Upper lobe of left lung (tissue), 6 donors: Measurements from ENCODE around the gene AMDHD1. TPM values are rescaled to one million over a fixed set of nuclear protein-coding genes. Genes with fewer than 3 reads are reported as not detected.
A peak's percentile ranks its signal among the peaks of the same experiment; 100 is the strongest.
"Not testable (repeated sequence)": the region's sequence is repeated elsewhere in the genome, so short reads cannot be mapped to it uniquely, and the experiment has no call there.

Source experiments
- ATAC-seq, 2 donors: fragments of 200-7000 bp; cut with Tn5 transposase; one replicate each; pipeline ENCODE4 v1.9.1; 2022; ENCODE audit warnings: mild to moderate bottlenecking in 2 of 2, moderate library complexity in 2 of 2; ENCODE audit not compliant: low FRiP score in 2 of 2
- DNase-seq, 2 donors: peaks; one replicate each; pipeline ENCODE4 v3.0.0-alpha.2; 2019 to 2020
- H3K27ac ChIP-seq, 4 donors: fragments of 200-600 bp; sonication (generic); one replicate each; pipeline ENCODE4 v1.5.1; 2016 to 2019
- H3K27me3 ChIP-seq, 4 donors: fragments of 200-600 bp; sonication (generic); one replicate each; pipeline ENCODE4 v1.5.1; 2017 to 2019
- H3K36me3 ChIP-seq, 4 donors: fragments of 200-600 bp; sonication (generic); one replicate each; pipeline ENCODE4 v1.5.1; 2016 to 2019
- H3K4me1 ChIP-seq, 4 donors: fragments of 200-600 bp; sonication (generic); one replicate each; pipeline ENCODE4 v1.5.1; 2018 to 2019
- H3K4me3 ChIP-seq, 4 donors: fragments of 200-600 bp; sonication (generic); one replicate each; pipeline ENCODE4 v1.5.1; 2017 to 2019; ENCODE audit warnings: mild to moderate bottlenecking in 2 of 4, moderate library complexity in 1 of 4
- H3K9me3 ChIP-seq, 4 donors: fragments of 200-600 bp; sonication (generic); one replicate each; pipeline ENCODE4 v1.5.1; 2018 to 2019
- CTCF ChIP-seq, 6 experiments: fragments of 450-650 bp in 4 of 6; fragments of 200-600 bp in 2 of 6; sonication (generic) in 2 of 6; IDR thresholded peaks; one replicate each; pipeline ENCODE4 v1.5.1; 2016 to 2019; ENCODE audit warnings: antibody characterized with exemption in 6 of 6
- EP300 ChIP-seq, 4 donors: sonication (generic); formaldehyde crosslinking; IDR thresholded peaks; one replicate each; pipeline ENCODE4 v1.5.1; 2017; ENCODE audit warnings: antibody characterized with exemption in 4 of 4, control low read depth in 2 of 4
- POLR2A ChIP-seq, 4 donors: fragments of 450-650 bp; IDR thresholded peaks; one replicate each; pipeline ENCODE4 v1.5.1; 2016 to 2017; ENCODE audit warnings: antibody characterized with exemption in 4 of 4, mild to moderate bottlenecking in 2 of 4
- POLR2AphosphoS5 ChIP-seq, 2 donors: sonication (generic); formaldehyde crosslinking; IDR thresholded peaks; one replicate each; pipeline ENCODE4 v1.5.1; 2017; ENCODE audit warnings: antibody characterized with exemption in 2 of 2
- WGBS, 2 donors: methylation state at CpG; one replicate each; pipeline ENCODE4 v1.1.5; 2017 to 2018; 5-methylcytosine and 5-hydroxymethylcytosine counted together
- total RNA-seq, 6 donors: library from RNA; depleted of rRNA in 4 of 6; stranded (reverse); fragments of >200 nt in 4 of 6; gene quantifications; one replicate each; pipeline versions ENCODE4 v1.1.0 to v1.2.1, GENCODE V29; 2016 to 2021
- donor health status: DM: no; HTN: no; CAD: no; lungs with moderate emphysema.
- donor health status: DM: no; HTN: yes; CAD: no; lungs with severe emphysema.

Gene AMDHD1
- total RNA-seq, 6 donors from 2014 or later = 0.91 to 2.2 (median 1.9) TPM; not detected in 1

- H3K4me1 ChIP-seq = no peaks in the 10 kb centered on the region
- H3K27ac ChIP-seq = no peak overlapping the region
- 79 to 85% methylated on average over 7 of the region's 7 CpGs for WGBS, 2 donors
- no peak for TF ChIP-seq CTCF (IDR thresholded peaks at IDR 0.05)
- TF ChIP-seq POLR2AphosphoS5 (IDR thresholded peaks at IDR 0.05) = no peak
- TF ChIP-seq EP300 (IDR thresholded peaks at IDR 0.05) = no peak
- no peak for TF ChIP-seq POLR2A (IDR thresholded peaks at IDR 0.05)
- ATAC-seq (no peak), DNase-seq (no peak)
- H3K27me3 ChIP-seq = no peaks in the 10 kb centered on the region
- H3K9me3 ChIP-seq = no peaks in the 10 kb centered on the region
- H3K4me3 ChIP-seq = no peak overlapping the region
- H3K36me3 ChIP-seq = no peaks in the 10 kb centered on the region
These were observed 19.1 kb downstream of the AMDHD1 start for GRCh38 chr12:95962222-95962621.

GRCh38 chr12:95963096-95963495 lies 20.0 kb downstream of the AMDHD1 start:
- no peak overlapping the region for H3K4me3 ChIP-seq
- WGBS, 2 donors = 86 to 92% methylated on average over 2 of the region's 2 CpGs
- H3K36me3 ChIP-seq = no peaks in the 10 kb centered on the region
- no peaks in the 10 kb centered on the region for H3K27me3 ChIP-seq
- DNase-seq (no peak), ATAC-seq (no peak)
- no peaks in the 10 kb centered on the region for H3K4me1 ChIP-seq
- no peaks in the 10 kb centered on the region for H3K9me3 ChIP-seq
- TF ChIP-seq POLR2AphosphoS5 (IDR thresholded peaks at IDR 0.05) = no peak
- no peak overlapping the region for H3K27ac ChIP-seq

- no peak overlapping the region for H3K27ac ChIP-seq
- no peaks in the 10 kb centered on the region for H3K27me3 ChIP-seq
- no peaks in the 10 kb centered on the region for H3K9me3 ChIP-seq
- ATAC-seq = no peak
- H3K4me1 ChIP-seq = no peaks in the 10 kb centered on the region
- H3K4me3 ChIP-seq = no peak overlapping the region
- no peak for TF ChIP-seq POLR2A (IDR thresholded peaks at IDR 0.05)
- TF ChIP-seq POLR2AphosphoS5 (IDR thresholded peaks at IDR 0.05) = no peak
- no peak for TF ChIP-seq CTCF (IDR thresholded peaks at IDR 0.05)
- no peak for TF ChIP-seq EP300 (IDR thresholded peaks at IDR 0.05)
- no peak for DNase-seq
- WGBS, 2 donors = 79 to 92% methylated on average over 7 of the region's 7 CpGs
- no peaks in the 10 kb centered on the region for H3K36me3 ChIP-seq
These were observed 23.2 kb downstream of the AMDHD1 start for GRCh38 chr12:95966287-95966870.

- 92 to 98% methylated on average over 2 of the region's 2 CpGs for whole genome bisulfite sequencing, 2 donors
- Histone ChIP-seq H3K27me3 (no peaks in the 10 kb centered on the region), H3K9me3 (no peaks in the 10 kb centered on the region), H3K36me3 (no peaks in the 10 kb centered on the region), H3K27ac (no peak overlapping the region), H3K4me3 (no peak overlapping the region), H3K4me1 (no peaks in the 10 kb centered on the region)
- DNase-seq (no peak), ATAC-seq (no peak)
- no peak for TF ChIP-seq POLR2AphosphoS5 (IDR thresholded peaks at IDR 0.05)
- TF ChIP-seq EP300 (IDR thresholded peaks at IDR 0.05) = no peak
- no peak for TF ChIP-seq POLR2A (IDR thresholded peaks at IDR 0.05)
- TF ChIP-seq CTCF (IDR thresholded peaks at IDR 0.05) = no peak
These were observed 24.2 kb downstream of the AMDHD1 start for GRCh38 chr12:95967301-95967700.

- 90% methylated on average over 14 of the region's 28 CpGs; no CpG with 5 or more reads in 1 of the 2 donors for WGBS, 2 donors
- H3K9me3 ChIP-seq, H3K4me3 ChIP-seq, H3K4me1 ChIP-seq, H3K36me3 ChIP-seq, H3K27ac ChIP-seq, H3K27me3 ChIP-seq, ATAC-seq: not testable (repeated sequence)
- peak in 1 of 2 donors; percentile 66 for DNase-seq
These were observed 26.0 kb downstream of the AMDHD1 start for GRCh38 chr12:95969116-95969515.

- ATAC-seq (no peak), DNase-seq (no peak)
- whole genome bisulfite sequencing, 2 donors = 75 to 83% methylated on average over 5 to 7 of the region's 7 CpGs
- Histone ChIP-seq H3K27ac (no peak overlapping the region), H3K36me3 (no peaks in the 10 kb centered on the region), H3K4me1 (no peaks in the 10 kb centered on the region), H3K9me3 (no peaks in the 10 kb centered on the region), H3K4me3 (no peak overlapping the region), H3K27me3 (no peaks in the 10 kb centered on the region)
- TF ChIP-seq POLR2A (IDR thresholded peaks at IDR 0.05) (no peak), CTCF (IDR thresholded peaks at IDR 0.05) (no peak), POLR2AphosphoS5 (IDR thresholded peaks at IDR 0.05) (no peak), EP300 (IDR thresholded peaks at IDR 0.05) (no peak)
These were observed 27.8 kb downstream of the AMDHD1 start for GRCh38 chr12:95970905-95971304.
